NCI-H2171 (cell line): ENCODE results near the gene DDX56.

ENCODE experiments used
- DNase-seq: peaks from one replicate; lab custom pipeline; 2025; lab: John Stamatoyannopoulos, UW

DDX56 gene

DNA sequence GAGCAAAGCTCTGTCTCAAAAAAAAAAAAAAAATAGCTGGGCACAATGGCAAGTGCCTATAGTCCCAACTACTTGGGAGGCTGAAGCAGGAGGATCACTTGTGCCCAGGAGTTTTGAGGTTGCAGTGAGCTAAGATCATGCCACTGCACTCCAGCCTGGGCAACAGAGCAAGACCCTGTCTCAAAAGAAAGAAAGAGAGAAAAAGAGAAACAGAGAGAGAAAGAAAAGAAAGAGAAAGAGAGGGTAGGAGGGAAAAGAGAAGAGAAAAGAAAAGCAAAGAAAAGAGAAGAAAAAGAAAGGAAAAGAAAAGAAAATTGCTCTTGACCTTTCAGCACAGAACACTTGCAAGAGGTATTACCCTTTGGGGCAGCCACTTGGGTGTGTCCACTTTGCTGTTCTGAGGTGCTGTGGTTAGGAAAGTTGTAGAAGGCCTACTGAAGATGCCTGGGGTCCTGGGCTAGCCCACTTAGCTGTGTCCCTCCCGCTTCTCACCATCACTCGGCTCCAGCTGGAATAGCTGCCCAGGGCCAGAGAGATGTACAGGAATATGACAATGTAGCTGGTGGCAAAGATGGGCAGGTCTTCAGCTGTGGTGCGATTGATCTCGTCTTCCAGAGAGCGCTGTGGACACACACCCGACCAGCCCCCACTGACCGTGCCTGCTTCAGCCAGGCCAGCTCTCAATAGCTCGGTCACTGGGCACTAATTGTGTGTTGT is 38.2 kb downstream of the DDX56 start:
- DNase-seq: no peak

- DNase-seq: no peak
Observed at GRCh38 chr7:44534501-44534900, 39.2 kb downstream of the DDX56 start.

DNA sequence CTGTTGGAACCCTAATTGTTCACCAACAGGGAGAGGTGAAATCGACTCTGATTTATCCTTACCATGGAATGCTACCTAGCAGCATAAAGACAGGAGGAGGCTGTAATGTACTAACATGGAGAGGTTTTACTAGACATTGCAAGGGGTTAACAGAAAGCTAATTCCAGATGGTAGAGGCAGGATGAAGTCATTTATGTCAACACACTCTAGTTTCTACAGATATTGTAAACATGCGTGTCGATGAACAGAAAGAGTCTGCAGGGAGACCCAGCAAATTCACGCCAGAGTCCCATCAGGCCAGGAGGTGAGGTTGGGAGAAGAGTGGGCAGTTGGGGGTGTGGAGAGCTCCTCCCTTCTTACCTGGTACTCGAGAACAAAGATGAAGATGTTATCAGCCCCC is 39.6 kb downstream of the DDX56 start:
- DNase-seq: no peak

DNA sequence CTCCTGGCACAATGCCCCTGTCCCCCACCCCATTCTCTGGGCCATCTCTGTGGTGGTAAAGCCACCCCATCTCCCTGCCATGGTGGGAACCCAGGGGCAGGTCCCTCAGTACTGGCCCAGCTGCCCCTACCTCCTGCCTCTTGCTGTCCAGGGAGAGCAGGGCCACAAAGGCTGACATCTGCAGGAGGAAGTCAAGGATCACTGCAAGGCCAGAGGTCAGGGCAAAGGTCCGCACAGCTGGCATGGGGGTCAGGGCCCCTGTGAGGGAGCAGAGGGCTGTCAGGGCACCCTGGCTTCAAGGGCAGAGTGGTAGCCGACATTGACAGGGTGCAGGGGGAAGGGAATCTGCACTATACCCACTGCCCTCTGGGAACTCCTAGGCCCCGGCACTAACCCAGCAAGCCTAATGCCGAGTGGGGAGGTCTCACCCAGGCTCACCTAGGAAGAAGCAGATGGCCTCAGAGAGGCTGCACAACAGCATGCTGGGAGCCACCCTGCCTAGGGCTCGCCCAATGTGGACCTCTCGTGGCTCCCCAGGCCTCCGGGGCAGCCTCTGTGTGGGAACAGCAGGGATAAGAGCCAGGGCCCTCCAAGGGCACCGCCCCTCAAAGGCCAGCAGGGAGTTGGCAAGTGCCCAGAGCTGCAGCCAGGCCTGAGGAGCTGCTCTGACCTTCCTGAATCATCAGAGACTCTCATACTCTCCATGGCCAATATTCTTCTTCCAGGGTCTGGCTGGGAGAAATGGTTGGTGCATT is 40.2 kb downstream of the DDX56 start:
- DNase-seq: no peak

GRCh38 chr7:44531421-44532380 is 42.0 kb downstream of the DDX56 start:
- no peak for DNase-seq

DNA sequence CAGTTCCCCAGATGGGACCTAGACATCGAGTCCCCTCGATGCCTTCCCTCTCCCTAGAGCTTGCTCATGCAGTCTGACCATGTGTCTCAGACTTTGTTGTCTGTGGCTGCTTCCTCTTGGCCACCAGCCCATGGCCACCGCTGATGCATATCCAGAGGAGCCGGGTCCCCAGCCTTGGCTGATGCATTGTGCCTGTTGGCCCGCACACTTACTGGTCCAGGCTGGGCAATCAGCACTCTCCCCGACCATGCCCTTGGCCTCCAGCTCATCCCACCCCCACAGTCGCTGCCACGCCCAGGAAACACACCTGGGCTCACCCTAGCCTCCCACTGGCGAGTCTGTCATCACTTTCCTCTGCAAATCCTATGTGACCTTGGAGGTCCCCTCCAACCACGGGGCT is 42.7 kb downstream of the DDX56 start:
- DNase-seq: no peak

- DNase-seq: no peak
Observed at GRCh38 chr7:44524811-44525388, 48.8 kb downstream of the DDX56 start.

GRCh38 chr7:44522315-44522714 is 51.4 kb downstream of the DDX56 start:
- DNase-seq: no peak

DNA sequence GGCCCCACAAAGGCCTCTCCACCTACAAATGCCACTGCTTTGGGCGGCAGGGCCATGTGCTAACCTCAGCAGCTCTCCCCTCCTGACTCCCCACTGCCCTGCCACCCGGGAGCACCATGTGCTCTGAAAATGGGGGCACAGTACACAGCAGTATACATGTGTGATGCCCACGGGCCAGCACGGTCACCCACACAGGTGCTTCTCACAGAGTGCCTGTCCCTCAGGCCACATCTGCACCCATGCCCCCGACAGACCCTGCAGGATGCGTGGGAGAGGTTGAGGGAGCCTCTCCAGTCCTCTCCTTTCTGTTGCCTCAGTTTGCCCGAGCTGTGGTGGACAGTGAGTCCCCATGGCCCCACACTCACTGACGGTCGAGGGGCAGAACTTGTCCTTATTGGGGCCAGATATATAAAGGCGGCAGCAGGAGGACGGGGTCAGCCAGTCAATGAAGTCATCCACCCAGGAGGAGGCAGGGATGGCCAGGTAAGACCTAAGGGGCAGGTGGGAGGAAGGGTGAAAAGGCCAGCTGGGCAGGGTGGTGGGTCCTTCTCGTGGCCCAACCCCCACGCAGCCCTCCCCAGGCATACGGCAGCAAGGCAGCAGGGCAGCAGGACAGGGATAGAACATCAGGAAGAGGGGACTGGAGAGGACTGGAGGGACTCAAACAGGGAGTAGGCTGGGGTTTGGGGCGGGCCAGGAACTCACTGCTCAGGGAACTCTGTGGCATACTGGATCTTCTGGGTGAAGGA is 52.2 kb downstream of the DDX56 start:
- DNase-seq: no peak

DNA sequence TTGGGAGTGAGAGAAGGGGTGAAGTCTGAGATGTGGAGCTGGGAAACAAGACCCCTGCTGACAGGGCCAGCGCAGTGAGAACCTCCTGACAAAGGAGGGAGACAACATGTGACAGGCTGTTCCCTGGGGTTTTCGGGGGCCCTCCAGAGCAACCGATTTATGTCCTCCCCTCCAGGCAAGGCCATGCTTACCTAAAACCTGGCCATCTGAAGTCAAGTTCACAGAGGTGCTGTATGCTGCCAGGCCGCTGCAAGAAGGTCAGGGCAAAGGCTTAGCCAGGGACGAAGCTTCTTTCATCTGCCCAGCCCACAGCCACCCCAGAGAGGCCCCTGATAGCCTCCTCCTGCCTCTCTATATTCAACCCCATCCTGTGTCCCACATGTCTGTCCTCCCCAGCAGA is 53.1 kb downstream of the DDX56 start:
- no peak for DNase-seq

DNA sequence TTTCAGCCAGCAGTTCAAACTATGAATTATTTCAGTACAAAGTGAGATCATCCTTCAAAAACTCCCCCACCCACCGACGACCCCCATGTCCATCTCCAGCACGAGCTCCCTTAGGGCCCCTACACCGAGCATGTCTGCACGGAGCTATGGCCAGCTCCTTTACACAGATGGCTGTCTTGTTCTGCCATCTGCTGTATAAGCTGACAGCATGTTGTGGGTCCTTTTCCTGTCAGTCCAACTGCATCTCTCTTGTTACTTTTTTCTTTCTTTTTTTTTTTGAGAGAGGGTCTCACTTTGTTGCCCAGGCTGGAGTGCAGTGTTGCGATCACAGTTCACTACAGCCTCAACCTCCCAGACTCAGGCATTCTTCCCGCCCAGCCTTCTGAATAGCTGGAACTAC is 54.2 kb downstream of the DDX56 start:
- no peak for DNase-seq

DNA sequence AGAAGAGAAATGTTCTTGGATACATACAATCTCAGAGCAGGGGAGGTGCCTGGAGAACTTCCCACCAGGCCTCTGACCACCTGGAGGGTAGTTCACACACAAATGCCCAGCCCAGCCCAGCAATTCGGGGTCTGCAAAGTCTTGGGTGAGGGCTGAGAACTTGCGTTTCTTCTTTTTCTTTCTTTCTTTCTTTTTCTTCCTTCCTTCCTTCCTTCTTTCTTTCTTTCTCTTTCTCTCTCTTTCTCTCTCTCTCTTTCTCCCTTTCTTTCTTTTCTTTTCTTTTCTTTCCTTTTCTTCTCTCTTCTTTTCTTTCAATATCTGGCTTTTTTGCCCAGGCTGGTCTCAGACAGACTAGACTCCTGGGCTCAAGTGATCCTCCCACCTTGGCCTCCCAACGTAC is 54.9 kb downstream of the DDX56 start:
- DNase-seq: no peak

GRCh38 chr7:44517175-44517574 is 56.5 kb downstream of the DDX56 start:
- no peak for DNase-seq
